ENCODE results near the gene ZBTB9.
A peak's percentile ranks its signal among the peaks of the same experiment; 100 is the strongest.

Gene ZBTB9, protein sequence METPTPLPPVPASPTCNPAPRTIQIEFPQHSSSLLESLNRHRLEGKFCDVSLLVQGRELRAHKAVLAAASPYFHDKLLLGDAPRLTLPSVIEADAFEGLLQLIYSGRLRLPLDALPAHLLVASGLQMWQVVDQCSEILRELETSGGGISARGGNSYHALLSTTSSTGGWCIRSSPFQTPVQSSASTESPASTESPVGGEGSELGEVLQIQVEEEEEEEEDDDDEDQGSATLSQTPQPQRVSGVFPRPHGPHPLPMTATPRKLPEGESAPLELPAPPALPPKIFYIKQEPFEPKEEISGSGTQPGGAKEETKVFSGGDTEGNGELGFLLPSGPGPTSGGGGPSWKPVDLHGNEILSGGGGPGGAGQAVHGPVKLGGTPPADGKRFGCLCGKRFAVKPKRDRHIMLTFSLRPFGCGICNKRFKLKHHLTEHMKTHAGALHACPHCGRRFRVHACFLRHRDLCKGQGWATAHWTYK

DNA sequence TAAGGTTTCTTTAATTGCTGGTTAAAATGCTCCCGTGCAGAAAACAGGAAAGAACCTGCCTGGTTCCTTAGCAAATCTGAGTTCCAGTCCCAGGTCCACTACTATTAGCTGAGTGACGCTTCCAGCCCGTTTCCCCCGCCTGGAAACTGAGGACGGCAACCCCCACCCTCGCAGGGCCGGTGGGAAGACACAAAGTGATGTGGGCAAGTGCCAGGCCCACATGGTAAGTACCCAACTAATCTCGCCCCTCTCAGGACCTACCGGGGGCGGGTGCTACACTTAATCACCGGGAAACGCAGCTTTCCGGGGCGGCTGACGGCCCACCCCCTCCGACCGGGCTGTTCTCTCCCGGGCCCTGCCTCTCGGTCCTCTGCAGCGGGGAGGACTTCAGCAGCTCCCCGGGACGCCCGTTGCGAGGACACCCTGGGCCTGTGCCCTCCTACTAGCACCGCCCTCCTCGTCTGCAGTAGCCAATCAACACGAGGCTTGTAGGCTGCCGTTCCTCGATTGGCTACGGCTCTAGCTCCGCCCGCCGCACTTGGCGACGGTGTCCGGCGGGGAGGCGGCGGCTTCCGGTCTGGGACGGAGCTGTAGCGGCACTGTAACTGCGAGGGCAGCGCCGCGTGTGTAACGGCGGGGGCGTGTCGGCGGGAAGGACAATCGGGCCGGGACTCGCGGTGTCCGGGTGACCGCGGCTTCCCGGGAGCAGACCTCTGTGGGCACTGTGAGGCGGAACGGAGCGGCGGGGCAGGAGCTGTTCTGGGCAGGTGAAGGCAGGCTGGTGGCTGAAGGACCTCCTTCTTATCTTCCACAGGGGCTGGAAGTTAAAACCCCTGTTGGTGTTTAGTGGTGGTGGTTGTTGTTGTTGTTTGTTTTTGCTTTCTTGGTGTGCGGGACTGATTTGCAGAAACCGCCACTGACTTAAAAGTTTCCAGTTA, at the start of gene ZBTB9:
ZBTB9 (plus strand) TSS at position 568 of the 938 bp plus-strand sequence. CDS start 525 bp downstream, outside the sequence.
- DNase-seq, result peak; percentile 94

DNA sequence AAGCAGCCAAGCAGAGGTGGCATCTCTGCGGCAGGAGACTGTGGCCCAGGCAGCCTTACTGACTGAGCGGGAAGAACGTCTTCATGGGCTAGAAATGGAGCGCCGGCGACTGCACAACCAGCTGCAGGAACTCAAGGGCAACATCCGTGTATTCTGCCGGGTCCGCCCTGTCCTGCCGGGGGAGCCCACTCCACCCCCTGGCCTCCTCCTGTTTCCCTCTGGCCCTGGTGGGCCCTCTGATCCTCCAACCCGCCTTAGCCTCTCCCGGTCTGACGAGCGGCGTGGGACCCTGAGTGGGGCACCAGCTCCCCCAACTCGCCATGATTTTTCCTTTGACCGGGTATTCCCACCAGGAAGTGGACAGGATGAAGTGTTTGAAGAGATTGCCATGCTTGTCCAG, 49.5 kb upstream of the ZBTB9 start:
- DNase-seq, result no peak

DNA sequence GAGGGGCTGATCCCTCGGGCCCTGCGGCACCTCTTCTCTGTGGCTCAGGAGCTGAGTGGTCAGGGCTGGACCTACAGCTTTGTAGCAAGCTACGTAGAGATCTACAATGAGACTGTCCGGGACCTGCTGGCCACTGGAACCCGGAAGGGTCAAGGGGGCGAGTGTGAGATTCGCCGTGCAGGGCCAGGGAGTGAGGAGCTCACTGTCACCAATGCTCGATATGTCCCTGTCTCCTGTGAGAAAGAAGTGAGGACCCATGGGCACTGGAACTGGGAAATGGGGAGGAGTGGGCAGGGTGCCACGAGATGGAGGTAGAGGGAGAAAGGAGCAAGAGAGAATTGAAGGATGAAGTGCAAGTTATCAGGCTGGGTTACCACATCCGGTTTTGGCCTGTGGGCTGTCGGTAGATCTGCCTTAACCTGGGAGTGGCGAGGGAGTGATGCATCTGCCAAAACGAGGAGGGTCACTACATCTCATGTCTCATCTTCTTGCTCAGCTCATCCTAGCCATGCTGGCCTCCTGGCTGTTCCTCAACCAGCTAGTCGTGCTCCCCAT, 48.9 kb upstream of the ZBTB9 start:
- no peak for DNase-seq

DNA sequence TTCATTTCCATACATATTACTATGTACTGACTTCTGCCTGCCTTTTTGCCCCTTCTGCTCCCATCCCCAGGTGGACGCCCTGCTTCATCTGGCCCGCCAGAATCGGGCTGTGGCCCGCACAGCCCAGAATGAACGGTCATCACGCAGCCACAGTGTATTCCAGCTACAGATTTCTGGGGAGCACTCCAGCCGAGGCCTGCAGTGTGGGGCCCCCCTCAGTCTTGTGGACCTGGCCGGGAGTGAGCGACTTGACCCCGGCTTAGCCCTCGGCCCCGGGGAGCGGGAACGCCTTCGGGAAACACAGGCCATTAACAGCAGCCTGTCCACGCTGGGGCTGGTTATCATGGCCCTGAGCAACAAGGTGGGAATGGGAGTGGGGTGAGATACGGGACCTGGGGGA, 48.2 kb upstream of the ZBTB9 start:
- DNase-seq, result no peak

DNA sequence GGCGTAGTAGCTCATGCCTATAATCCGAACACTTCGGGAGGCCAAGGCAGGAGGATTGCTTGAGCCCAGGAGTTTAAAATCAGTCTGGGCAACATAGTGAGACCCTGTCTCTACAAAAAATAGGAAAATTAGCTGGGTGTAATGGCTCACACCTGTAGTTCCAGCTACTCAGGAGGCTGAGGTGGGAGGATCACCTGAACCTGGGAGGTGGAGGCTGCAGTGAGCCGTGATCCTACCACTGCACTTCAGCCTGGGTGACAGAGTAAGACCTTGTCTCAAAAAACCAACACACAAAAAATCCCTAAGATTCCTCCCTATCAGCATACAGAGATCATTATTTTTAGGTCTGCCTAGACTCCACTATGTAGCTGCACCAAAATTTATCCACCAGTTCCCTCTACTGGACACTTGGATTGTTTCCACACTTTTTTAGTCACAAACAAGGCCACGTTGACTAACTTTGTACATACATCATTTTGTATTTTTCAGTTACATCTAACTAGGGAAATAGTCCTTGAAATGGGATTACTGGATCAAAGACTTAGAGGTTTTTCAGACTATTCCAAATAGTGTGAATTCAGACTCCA, 47.2 kb upstream of the ZBTB9 start:
- DNase-seq, result no peak

DNA sequence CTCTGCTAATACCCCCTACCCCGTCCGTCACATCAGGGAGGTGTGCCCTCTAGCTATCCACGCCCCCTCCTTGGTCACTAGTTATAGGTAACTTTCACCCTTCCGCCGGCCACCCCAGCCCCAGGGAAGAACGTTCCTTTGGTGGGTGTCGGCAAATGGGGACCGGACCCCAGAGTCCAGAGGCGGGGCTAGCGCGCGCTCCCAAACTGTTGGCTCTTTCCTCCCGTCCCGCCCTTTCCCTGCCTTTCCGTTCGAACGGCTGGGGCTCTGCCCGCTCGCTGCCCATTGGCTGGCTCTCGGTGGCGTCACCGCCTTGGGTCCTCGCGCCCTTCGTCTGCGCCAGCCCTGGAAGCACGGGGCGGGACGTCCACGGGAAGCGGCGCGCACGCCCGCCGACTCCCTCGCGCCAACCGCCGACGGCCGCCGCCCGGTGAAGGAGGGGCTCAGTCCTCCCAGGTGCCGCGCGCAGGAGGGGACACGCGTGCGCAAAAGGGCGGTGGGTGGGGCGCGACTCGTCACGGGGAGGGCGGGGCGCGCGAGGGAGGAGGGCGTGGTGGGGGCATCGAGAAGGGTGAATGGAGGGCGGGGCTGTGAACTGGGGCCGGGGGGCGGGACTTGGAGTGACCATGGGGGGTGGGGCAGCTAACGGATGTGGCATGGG, 44.2 kb upstream of the ZBTB9 start:
- peak; percentile 91 for DNase-seq

DNA sequence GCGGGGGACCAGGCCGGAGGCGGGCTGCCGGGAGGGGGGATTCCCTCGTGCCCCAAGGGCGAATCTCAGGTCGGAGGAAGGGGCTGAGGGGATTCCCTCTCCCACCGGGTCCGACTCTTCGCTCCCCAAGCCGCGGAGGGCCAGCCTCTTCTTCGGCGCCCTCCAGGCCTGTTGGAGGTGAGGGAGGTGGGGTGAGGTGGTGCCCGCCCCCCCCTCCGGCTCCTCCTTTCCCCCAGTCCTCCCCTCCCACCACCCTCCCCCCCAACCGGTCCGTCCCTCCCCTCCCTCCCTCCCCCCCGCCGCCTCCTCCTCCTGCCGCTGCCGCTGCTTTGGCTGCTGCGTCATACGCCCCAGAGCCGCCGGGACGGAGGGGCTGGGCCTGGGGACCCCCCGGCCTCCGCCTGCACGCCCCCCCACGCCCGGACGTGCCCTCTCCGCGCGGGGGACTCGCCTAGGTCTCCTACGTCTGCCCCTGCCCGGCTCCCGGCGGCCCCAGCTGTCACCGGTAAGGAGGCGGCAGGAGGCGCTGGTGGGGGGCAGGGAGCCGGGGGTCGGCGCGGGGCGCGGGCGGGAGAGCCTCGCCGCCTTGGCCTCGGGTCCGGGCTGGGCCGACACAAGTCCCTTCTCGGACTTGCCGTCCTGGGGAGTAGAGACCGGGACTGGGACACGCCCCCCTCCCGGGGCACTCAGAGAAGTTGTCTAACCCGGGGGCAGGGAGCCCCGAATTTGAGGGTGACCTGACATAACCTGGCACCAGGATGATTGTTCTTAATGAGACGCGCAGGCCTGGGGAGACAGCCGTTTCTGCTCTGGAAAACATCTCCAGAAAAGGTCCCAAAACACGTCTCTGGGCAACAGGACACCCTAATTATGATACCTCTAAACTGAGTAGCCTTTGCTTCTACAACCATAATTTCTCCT, 43.4 kb upstream of the ZBTB9 start, which contains the start of gene PHF1:
PHF1 (plus strand) TSS at position 304 of the 921 bp plus-strand sequence. CDS start 1,250 bp downstream, outside the sequence.
- no peak for DNase-seq

DNA sequence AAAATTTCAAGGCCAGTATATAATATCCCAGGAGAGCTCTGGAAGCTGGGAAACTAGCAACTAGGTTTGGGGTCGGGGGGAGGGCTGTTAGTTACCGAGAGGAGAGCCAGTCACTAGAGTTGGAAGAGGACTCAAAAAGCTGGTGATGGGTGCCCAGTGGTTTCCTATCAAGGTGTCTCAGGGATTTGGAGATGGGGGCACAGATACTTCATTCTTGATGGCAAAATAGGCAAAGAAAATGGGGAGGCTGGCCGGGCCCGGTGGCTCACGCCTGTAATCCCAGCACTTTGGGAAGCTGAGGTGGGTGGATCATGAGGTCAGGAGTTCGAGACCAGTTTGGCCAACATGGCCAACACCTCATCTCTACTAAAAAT, 42.8 kb upstream of the ZBTB9 start:
- no peak for DNase-seq

DNA sequence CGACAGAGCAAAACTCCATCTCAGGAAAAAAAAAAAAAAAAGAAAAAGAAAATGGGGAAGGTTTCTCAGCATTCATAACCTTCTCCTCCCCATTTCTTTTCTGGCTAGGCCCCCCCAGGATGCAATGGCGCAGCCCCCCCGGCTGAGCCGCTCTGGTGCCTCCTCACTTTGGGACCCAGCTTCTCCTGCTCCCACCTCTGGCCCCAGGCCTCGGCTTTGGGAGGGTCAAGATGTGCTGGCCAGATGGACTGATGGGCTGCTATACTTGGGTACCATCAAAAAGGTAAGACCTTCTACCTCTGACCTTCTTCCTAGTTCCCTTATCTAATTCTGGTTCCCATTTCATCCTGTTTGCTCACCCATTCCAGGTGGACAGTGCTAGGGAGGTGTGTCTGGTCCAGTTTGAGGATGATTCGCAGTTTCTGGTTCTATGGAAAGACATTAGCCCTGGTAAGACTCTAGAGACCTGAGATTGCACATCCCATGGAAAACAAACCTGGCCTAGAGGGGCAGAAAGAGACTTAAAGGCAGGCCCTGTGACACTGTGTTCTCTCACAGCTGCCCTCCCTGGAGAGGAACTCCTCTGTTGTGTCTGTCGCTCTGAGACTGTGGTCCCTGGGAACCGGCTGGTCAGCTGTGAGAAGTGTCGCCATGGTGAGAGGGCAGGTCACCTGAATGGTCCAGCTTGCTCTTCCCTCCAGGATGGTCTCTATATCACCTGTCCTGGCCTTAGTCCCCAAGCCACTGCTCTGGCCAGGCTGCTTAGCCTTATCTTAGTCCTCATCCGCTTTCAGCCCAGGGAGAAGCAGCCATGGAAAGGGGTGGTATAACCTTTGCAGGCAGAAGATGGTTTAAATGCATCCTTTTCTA, 42.0 kb upstream of the ZBTB9 start:
- no peak for DNase-seq

DNA sequence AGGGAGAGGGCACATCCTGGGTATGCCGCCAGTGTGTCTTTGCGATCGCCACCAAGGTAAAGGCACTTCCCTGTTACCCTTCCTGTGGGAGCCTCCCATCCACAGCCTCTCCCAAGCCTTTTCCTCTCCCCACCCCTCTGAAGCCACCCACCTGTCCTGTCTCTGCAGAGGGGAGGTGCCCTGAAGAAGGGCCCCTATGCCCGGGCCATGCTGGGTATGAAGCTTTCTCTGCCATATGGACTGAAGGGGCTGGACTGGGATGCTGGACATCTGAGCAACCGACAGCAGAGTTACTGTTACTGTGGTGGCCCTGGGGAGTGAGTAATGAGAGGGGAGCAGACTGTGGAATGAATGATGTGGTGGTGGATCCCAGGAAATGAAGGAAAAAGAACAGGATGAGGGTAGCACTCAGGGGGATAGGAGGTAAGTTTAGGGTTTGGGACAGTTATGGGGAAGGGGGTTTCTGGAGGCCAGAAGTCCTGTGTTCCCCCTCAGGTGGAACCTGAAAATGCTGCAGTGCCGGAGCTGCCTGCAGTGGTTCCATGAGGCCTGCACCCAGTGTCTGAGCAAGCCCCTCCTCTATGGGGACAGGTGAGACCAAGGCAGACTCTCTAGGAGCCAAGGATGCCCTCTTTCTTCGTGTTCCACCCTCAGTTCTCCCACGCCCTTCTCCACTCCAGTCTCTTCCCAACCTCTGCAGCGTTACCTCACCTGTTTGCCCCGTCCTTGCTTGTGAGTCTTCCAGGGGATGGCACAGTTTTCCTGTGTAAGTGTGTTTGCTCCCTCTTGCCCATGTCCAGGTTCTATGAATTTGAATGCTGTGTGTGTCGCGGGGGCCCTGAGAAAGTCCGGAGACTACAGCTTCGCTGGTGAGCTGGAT, 40.9 kb upstream of the ZBTB9 start:
- no peak for DNase-seq

DNA sequence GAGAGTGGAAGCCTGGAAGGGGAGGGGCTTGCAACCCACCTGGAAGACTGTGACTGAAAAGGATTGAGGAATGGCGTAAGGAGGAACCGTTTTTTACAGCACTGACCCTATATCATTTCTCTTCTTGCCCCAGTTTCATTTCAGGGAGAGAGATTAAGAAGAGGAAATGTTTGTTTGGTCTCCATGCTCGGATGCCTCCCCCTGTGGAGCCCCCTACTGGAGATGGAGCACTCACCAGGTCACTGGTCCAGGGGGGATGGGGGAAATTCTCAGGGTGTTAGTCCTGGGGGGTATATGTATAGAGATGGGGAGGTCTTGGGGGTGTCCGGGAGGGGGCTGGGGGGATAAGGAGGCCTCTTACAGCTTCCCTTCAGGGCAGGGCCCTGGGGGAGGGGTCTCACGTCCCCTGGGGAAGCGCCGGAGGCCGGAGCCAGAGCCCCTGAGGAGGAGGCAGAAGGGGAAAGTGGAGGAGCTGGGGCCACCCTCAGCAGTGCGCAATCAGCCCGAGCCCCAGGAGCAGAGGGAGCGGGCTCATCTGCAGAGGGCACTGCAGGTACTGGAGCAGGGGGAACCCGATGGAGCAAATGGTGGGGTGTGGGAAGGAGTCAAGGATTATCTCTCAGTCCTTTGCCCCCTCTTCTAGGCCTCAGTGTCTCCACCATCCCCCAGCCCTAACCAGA, 39.6 kb upstream of the ZBTB9 start:
- DNase-seq, result no peak

DNA sequence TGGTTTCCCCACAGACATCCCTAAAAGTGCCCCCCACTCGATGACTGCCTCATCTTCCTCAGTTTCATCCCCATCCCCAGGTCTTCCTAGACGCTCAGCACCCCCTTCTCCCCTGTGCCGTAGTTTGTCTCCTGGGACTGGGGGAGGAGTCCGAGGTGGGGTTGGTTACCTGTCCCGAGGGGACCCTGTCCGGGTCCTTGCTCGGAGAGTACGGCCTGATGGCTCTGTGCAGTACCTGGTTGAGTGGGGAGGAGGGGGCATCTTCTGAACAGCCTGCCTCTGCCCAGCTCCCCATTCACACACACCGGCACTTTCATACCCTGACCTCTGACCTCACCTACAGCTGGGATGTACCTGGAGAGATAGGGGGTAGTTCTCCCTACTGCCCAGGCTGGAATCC, 38.5 kb upstream of the ZBTB9 start:
- DNase-seq, result no peak

DNA sequence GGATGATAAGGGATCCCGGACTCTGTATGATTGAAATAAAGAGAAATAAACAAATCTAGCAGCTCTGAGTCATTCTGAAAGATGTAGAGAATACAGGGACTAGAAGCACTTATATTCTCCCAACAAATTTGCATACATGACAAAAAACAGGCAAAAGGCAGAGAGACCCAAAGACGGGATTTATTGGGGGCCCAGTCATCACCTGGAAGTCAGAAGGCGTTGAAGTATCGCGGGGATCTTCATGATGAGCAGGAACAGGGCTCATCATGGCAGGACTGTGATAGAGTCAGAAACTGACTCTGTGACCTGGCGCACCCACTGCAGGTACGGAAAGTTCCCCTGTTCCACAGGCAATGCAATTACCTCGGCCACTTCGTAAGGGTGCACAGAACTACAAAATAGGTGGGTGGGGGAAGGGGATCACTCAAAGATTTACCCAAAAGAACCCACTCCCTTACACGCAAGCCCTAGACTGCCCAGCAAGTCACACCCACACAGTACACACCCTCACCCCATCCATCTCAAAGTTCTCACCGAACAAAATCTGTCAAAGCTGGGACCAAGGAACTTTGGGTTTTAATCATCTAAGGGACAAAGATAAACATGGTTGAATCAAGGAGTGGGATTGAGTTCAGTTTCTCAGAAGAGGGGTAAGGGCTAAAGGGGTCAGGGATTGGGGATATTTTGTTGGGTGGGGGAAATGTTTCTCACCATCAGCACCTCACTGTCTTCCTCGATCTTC, 37.8 kb upstream of the ZBTB9 start:
- DNase-seq, result no peak

DNA sequence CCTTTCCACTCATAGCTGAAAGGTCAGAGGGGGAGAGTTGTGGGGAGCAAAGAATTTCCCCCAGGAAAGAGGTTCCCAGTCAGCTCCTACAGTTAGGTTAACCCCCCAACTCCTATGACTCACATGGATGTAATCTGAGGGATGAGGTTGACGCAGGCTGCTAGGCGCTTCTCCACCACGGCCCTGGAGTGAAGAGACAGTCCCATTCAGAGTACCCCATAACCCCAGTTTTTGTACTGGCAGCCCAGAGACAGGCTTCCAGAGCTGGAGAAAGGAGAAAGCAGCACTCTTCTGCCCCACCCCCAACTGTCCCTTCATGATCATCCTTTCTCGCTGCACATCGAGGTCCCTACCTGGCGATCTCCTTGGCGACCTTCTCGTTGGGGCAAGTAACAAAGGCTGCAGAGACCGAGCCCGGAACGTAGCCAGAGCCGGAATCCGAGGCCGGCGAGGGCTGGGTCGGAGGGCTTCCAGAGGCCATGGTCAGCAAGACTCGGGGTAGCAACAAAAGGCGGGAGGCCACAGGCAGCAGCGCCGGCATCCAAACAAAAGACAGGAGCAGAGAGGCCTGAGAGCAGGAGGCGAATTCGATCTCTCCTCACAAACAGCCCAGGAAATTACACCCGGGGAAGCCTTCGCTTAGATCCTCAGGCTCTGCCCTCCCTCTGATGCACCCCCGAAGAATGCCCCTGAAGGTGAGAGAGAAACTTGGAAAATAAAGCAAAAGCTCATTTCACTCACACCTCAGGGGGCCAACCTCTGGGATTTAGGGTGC, 37.1 kb upstream of the ZBTB9 start:
- DNase-seq, result no peak

DNA sequence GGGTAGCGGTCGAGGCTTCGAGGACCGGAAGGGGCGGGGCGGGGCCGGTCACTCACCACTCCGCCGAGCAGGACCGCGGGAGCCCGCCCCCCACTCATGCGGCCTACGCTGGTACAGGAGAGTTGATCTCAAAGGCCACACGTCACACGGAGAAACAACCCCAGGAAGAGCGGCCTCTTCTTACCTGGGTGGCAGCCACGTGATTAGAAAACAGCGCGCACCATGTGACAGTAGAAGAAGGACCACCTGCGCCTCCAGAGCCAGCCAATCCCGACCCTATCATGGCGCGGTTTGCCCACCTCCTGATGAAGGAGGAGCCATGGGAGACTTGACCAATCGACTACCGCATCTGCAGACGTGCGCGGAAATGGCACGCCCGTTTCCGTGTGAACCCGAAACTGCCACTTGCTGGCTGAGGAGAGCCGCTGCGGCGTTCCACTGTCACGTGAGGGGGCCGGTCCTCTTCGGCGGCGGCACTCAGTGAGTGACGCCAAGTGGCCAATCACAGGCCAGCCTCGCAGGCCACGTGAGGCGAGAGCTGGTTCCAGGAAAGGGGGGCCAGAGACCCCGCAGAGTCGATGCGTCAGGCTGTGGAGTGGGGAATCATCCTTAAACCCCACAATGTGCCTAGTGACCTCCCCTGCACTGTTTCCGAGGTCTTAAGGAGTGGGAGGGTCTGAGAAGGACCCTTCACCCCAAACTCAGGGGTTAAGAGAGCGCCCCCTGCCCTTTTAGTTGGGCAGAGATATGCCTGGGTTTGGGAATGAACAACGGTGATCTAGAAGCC, 36.3 kb upstream of the ZBTB9 start, which contains the start of gene CUTA:
CUTA (minus strand) TSS at position 205 of the 787 bp plus-strand sequence; CDS start at position 98, 107 bp downstream.
- DNase-seq, result peak; percentile 98
